OCI-LY1 (cell line): Measurements from ENCODE around the gene SMYD3.
A peak's percentile ranks its signal among the peaks of the same experiment; 100 is the strongest.

ENCODE experiments used
- H2AFZ ChIP-seq: fragments of 200-600 bp; sonication (generic), shearing (Covaris generic); 2 replicates; pipeline ENCODE4 v1.6.0; 2014; ENCODE audit warnings: antibody characterized with exemption, mild to moderate bottlenecking, low read length
- H3F3A ChIP-seq: fragments of 200-600 bp; sonication (generic), shearing (Covaris generic); 2 replicates; pipeline ENCODE4 v1.6.0; 2014; ENCODE audit warnings: mild to moderate bottlenecking, antibody characterized with exemption, low read length, moderate library complexity; ENCODE audit not compliant: insufficient read depth
- H3K27ac ChIP-seq: fragments of 200-600 bp; sonication (generic); 2 replicates; pipeline ENCODE4 v1.5.1; 2014; ENCODE audit warnings: low read length, mixed run types, mild to moderate bottlenecking, low read depth; ENCODE audit not compliant: poor library complexity, severe bottlenecking
- H3K27me3 ChIP-seq: fragments of 200-600 bp; sonication (generic); 2 replicates; pipeline ENCODE4 v1.6.0; 2014; ENCODE audit warnings: antibody characterized with exemption, mild to moderate bottlenecking, low read length, moderate library complexity; ENCODE audit not compliant: insufficient read depth
- H3K36me3 ChIP-seq: fragments of 200-600 bp; sonication (generic); 2 replicates; pipeline ENCODE4 v1.6.1; 2014; ENCODE audit warnings: mild to moderate bottlenecking, antibody characterized with exemption, low read length, moderate library complexity, mixed read lengths; ENCODE audit not compliant: insufficient read depth
- H3K4me1 ChIP-seq: fragments of 200-600 bp; sonication (generic); 2 replicates; pipeline ENCODE4 v1.5.1; 2014; ENCODE audit warnings: mild to moderate bottlenecking, low read length, moderate library complexity; ENCODE audit not compliant: insufficient read depth, severe bottlenecking
- H3K4me2 ChIP-seq: fragments of 200-600 bp; sonication (generic), shearing (Covaris generic); 2 replicates; pipeline ENCODE4 v1.6.1; 2014; ENCODE audit warnings: low read length
- H3K4me3 ChIP-seq: fragments of 200-600 bp; sonication (generic); 2 replicates; pipeline ENCODE4 v1.5.1; 2014; ENCODE audit warnings: low read length, low read depth, mild to moderate bottlenecking, mixed read lengths; ENCODE audit not compliant: poor library complexity, severe bottlenecking
- H3K79me2 ChIP-seq: fragments of 200-600 bp; shearing (Covaris generic); 2 replicates; pipeline ENCODE4 v1.6.1; 2016; ENCODE audit warnings: mixed run types, low read length, mixed read lengths; ENCODE audit not compliant: insufficient read depth
- H3K9ac ChIP-seq: fragments of 200-600 bp; sonication (generic), shearing (Covaris generic); 2 replicates; pipeline ENCODE4 v1.6.1; 2014; ENCODE audit warnings: mild to moderate bottlenecking, low read length, mixed read lengths
- H3K9me2 ChIP-seq: fragments of 200-600 bp; sonication (generic), shearing (Covaris generic); 2 replicates; pipeline ENCODE4 v1.6.1; 2014; ENCODE audit warnings: low read depth, mild to moderate bottlenecking, low read length, mixed read lengths
- H3K9me3 ChIP-seq: fragments of 200-600 bp; shearing (Covaris generic); 2 replicates; pipeline ENCODE4 v1.6.1; 2014; ENCODE audit warnings: low read length, mixed read lengths
- H4K20me1 ChIP-seq: fragments of 200-600 bp; sonication (generic), shearing (Covaris generic); 2 replicates; pipeline ENCODE4 v1.6.0; 2016; ENCODE audit warnings: mild to moderate bottlenecking, low read length; ENCODE audit not compliant: insufficient read depth
- EZH2 ChIP-seq: fragments of 200-600 bp; sonication (generic), shearing (Covaris generic); IDR thresholded peaks from 2 replicates; pipeline ENCODE4 v1.8.0; 2017; ENCODE audit warnings: borderline replicate concordance, mixed run types, mild to moderate bottlenecking, antibody characterized with exemption, low read length, moderate library complexity, mixed read lengths
- TF ChIP-seq, protein P1 (sequence below): fragments of 200-600 bp; sonication (generic), shearing (Covaris generic); IDR thresholded peaks from 2 replicates; pipeline ENCODE4 v1.5.1; 2017; ENCODE audit warnings: mild to moderate bottlenecking, antibody characterized with exemption, low read length, moderate library complexity, mixed read lengths

Gene SMYD3

DNA sequence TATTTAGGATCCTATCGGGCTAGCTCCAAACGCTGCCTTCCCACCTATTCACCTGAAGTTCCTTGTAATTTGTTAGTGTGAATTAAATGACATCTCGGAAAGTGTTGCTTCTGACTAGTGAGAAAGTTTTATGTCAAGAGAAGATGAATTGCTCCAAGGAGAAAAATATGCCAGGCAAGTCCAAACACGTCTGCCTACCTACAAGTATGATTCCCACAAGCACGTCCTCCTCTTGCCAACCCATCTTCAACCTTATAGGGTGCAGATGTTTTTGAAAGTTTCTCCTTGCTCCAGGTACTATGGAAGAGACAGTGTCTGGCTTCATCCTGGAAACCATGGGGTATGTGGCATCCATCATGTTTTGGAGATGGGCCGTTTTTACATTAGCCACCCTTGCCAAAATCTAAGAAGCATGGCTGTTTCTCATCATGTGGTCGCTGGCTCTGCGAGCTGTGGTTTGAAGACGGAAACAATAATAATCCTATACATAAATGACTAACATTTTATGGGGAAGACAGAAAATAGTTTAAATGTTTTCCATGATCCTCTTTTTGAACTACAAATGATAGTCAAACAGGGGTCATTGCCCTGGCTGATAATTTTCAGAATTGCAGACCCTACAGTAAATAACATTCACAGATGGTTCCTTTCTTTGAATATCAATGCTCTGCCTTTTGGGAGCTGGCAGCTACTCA, 505.8 kb downstream of the SMYD3 start:
- no peak overlapping the region for H3K9ac ChIP-seq

DNA sequence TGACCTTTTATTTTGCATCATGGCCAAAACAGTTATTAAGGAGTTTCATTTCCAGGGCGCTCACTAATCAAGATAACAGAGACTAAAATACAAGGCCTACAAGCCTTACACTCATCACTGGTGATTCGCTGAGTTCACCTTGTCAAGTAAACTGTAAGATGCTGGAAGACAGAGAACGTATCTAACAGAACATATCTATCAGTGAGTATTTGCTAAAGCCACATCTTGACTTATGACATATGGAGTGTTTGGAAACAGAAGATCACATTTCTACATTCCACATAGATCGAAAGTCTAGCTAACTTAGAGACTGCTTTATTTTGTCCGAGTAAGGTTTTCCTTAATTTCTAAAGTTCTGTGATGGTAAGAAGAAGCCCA, 506.5 kb downstream of the SMYD3 start:
- H3K79me2 ChIP-seq = no peaks in the 10 kb centered on the region
- H3K27ac ChIP-seq = no peak overlapping the region
- H3K9ac ChIP-seq = no peak overlapping the region
- H3K27me3 ChIP-seq = no peaks in the 10 kb centered on the region
- H3K4me1 ChIP-seq = peaks cover 10% of the 10 kb centered on the region
- H3K36me3 ChIP-seq = no peaks in the 10 kb centered on the region
- H2AFZ ChIP-seq = no peak overlapping the region
- no peaks in the 10 kb centered on the region for H4K20me1 ChIP-seq
- H3F3A ChIP-seq = no peaks in the 10 kb centered on the region
- no peak overlapping the region for H3K4me3 ChIP-seq
- no peak overlapping the region for H3K4me2 ChIP-seq
- no peaks in the 10 kb centered on the region for H3K9me3 ChIP-seq
- TF ChIP-seq EZH2 = no peak
- TF ChIP-seq, protein P1, sequence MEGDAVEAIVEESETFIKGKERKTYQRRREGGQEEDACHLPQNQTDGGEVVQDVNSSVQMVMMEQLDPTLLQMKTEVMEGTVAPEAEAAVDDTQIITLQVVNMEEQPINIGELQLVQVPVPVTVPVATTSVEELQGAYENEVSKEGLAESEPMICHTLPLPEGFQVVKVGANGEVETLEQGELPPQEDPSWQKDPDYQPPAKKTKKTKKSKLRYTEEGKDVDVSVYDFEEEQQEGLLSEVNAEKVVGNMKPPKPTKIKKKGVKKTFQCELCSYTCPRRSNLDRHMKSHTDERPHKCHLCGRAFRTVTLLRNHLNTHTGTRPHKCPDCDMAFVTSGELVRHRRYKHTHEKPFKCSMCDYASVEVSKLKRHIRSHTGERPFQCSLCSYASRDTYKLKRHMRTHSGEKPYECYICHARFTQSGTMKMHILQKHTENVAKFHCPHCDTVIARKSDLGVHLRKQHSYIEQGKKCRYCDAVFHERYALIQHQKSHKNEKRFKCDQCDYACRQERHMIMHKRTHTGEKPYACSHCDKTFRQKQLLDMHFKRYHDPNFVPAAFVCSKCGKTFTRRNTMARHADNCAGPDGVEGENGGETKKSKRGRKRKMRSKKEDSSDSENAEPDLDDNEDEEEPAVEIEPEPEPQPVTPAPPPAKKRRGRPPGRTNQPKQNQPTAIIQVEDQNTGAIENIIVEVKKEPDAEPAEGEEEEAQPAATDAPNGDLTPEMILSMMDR = no peak
- H3K9me2 ChIP-seq = no peaks in the 10 kb centered on the region

More for the DNA sequence above, 505.8 kb downstream of the SMYD3 start:
- Histone ChIP-seq H2AFZ (no peak overlapping the region), H3K36me3 (no peaks in the 10 kb centered on the region), H3K27me3 (no peaks in the 10 kb centered on the region), H3F3A (no peaks in the 10 kb centered on the region), H3K9me3 (no peaks in the 10 kb centered on the region), H3K4me1 (peaks cover 10% of the 10 kb centered on the region), H3K9me2 (no peaks in the 10 kb centered on the region), H3K79me2 (no peaks in the 10 kb centered on the region), H3K27ac (no peak overlapping the region), H3K4me3 (no peak overlapping the region), H3K4me2 (no peak overlapping the region), H4K20me1 (no peaks in the 10 kb centered on the region)
- TF ChIP-seq, protein P1 = no peak
- no peak for TF ChIP-seq EZH2

DNA sequence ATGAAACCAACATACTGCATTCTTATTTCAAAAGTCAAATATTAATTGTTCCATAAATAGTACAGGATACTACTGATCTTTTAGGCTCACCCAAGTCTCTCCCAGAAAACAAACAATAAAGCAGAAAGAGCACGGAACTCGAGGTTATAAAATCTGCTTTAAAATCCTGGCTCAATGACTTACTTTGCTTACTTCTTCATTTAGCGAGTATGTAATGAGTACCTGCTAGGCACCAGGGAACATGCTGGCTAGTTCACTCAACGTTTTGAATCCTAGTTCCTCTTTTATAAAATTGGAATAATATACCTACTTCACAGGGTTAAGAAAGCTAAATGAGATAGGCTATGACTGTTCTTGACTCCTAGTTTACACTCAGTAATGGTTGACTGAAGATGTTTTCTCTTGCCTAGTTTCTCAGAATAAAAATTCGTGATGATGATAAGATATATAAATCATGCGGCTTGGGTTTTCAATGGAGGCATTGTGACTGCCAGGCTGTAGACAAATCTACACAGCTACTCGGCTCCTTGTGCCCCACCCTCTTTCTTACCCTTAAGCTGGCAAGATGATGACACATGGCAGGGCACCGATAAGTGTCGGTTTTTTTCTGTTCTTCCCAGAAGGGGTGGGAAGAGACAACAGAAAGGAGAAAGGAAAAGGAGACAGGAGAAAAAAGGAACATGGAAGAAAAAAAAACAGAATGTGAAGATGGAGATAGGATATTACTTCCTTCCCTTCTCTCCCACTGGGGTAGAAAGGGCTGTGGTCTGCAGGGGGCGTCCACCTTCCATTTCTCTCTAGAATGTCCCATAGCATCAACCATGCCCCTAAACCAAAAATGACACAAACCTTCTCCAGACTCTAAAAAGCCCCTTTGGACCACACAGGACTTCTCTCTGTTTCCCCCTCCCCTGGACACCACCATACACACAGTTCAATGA, 507.1 kb downstream of the SMYD3 start:
- Histone ChIP-seq H3K4me2 (no peak overlapping the region), H2AFZ (no peak overlapping the region), H3K27ac (peak overlapping the region; percentile 6), H3K4me1 (peaks cover 10% of the 10 kb centered on the region), H3K9me3 (no peaks in the 10 kb centered on the region), H3K27me3 (no peaks in the 10 kb centered on the region), H3K9ac (no peak overlapping the region), H3F3A (no peaks in the 10 kb centered on the region), H3K36me3 (no peaks in the 10 kb centered on the region), H4K20me1 (no peaks in the 10 kb centered on the region), H3K9me2 (no peaks in the 10 kb centered on the region), H3K4me3 (no peak overlapping the region), H3K79me2 (no peaks in the 10 kb centered on the region)
- TF ChIP-seq, protein P1 = peak; percentile 22; the same call in 1 of the 2 replicates
- no peak for TF ChIP-seq EZH2
